Activated T-cell treated with anti-CD3 and anti-CD28 coated beads, Interleukin-2, amount 50 U/mL, for 1 hour (primary cell): Measurements from ENCODE around the gene ATOH1.

Experiments used
- DNase-seq: peaks from one replicate; pipeline ENCODE4 v3.0.0-alpha.2; 2020

Gene ATOH1

GRCh38 chr4:93835929-93836328 is 7.4 kb downstream of the ATOH1 start:
- no peak for DNase-seq

GRCh38 chr4:93839704-93840103 is 11.2 kb downstream of the ATOH1 start:
- DNase-seq: no peak

- no peak for DNase-seq
These were observed 13.3 kb downstream of the ATOH1 start for GRCh38 chr4:93841803-93842345.

- DNase-seq: no peak
These were observed 14.2 kb downstream of the ATOH1 start for GRCh38 chr4:93842601-93843252.

- DNase-seq: no peak
These were observed 15.2 kb downstream of the ATOH1 start for GRCh38 chr4:93843772-93844171.

- no peak for DNase-seq
These were observed 24.1 kb downstream of the ATOH1 start for GRCh38 chr4:93852680-93853079.

- DNase-seq: no peak
These were observed 27.4 kb downstream of the ATOH1 start for GRCh38 chr4:93855926-93856325.

GRCh38 chr4:93865650-93866049 is 37.1 kb downstream of the ATOH1 start:
- no peak for DNase-seq

- no peak for DNase-seq
These were observed 39.0 kb downstream of the ATOH1 start for GRCh38 chr4:93867416-93868001.

GRCh38 chr4:93870876-93871458 is 42.4 kb downstream of the ATOH1 start:
- DNase-seq: no peak

GRCh38 chr4:93876754-93877153 is 48.2 kb downstream of the ATOH1 start:
- DNase-seq: no peak

- DNase-seq: no peak
These were observed 50.0 kb downstream of the ATOH1 start for GRCh38 chr4:93878566-93878965.

- no peak for DNase-seq
These were observed 51.4 kb downstream of the ATOH1 start for GRCh38 chr4:93879919-93880318.
